Trophoblast cell (in vitro differentiated cells and primary cell): ENCODE data around the gene STK17B.

ENCODE experiments used
- DNase-seq, 2 donors: peaks; one replicate each; pipeline ENCODE4 v3.0.0-alpha.2; 2016
- H2AFZ ChIP-seq: 2 replicates; pipeline ENCODE4 v1.6.1; 2013; ENCODE audit warnings: low read length, moderate library complexity, mild to moderate bottlenecking; ENCODE audit not compliant: insufficient read depth, poor library complexity
- H2AK5ac ChIP-seq: 2 replicates; pipeline ENCODE4 v1.6.1; 2013; ENCODE audit warnings: mild to moderate bottlenecking, low read length
- H2BK120ac ChIP-seq: 2 replicates; pipeline ENCODE4 v1.6.1; 2013; ENCODE audit warnings: low read length, mild to moderate bottlenecking, moderate library complexity; ENCODE audit not compliant: insufficient read depth, poor library complexity
- H2BK12ac ChIP-seq: 2 replicates; pipeline ENCODE4 v1.6.1; 2013; ENCODE audit warnings: mild to moderate bottlenecking, low read length, moderate library complexity
- H2BK5ac ChIP-seq: 2 replicates; pipeline ENCODE4 v1.6.1; 2013; ENCODE audit warnings: low read length, low read depth, moderate library complexity, mild to moderate bottlenecking; ENCODE audit not compliant: poor library complexity
- H3K14ac ChIP-seq: 2 replicates; pipeline ENCODE4 v1.6.1; 2013; ENCODE audit warnings: mild to moderate bottlenecking, low read length
- H3K18ac ChIP-seq: 2 replicates; pipeline ENCODE4 v1.6.1; 2013; ENCODE audit warnings: mild to moderate bottlenecking, low read length
- H3K23ac ChIP-seq: 2 replicates; pipeline ENCODE4 v1.6.1; 2013; ENCODE audit warnings: low read length
- H3K27ac ChIP-seq: 2 replicates; pipeline ENCODE4 v1.5.1; 2013; ENCODE audit warnings: low read depth, mild to moderate bottlenecking, inconsistent platforms, low read length, moderate library complexity
- H3K27me3 ChIP-seq: 2 replicates; pipeline ENCODE4 v1.6.1; 2013; ENCODE audit warnings: inconsistent platforms, mild to moderate bottlenecking, low read length, moderate library complexity; ENCODE audit not compliant: insufficient read depth
- H3K36me3 ChIP-seq, 2 experiments: 1 replicate in 1 of 2; 2 replicates in 1 of 2; pipeline ENCODE4 v1.6.1; 2013; ENCODE audit warnings: low read length in 2 of 2, mild to moderate bottlenecking in 2 of 2, moderate library complexity in 1 of 2; ENCODE audit not compliant: insufficient read depth in 2 of 2, control insufficient read depth in 1 of 2
- H3K4ac ChIP-seq: 2 replicates; pipeline ENCODE4 v1.6.1; 2013; ENCODE audit warnings: low read depth, mild to moderate bottlenecking, low read length, moderate library complexity
- H3K4me1 ChIP-seq, 2 experiments: 1 replicate in 1 of 2; 2 replicates in 1 of 2; pipeline ENCODE4 v1.6.1; 2013; ENCODE audit warnings: low read length in 2 of 2, mild to moderate bottlenecking in 2 of 2, moderate library complexity in 1 of 2; ENCODE audit not compliant: insufficient read depth in 2 of 2, control insufficient read depth in 1 of 2
- H3K4me2 ChIP-seq: 2 replicates; pipeline ENCODE4 v1.6.1; 2013; ENCODE audit warnings: inconsistent platforms, mild to moderate bottlenecking, low read length, moderate library complexity
- H3K4me3 ChIP-seq: 2 replicates; pipeline ENCODE4 v1.5.1; 2013; ENCODE audit warnings: mild to moderate bottlenecking, low read depth, low read length, inconsistent platforms
- H3K79me1 ChIP-seq: one replicate; pipeline ENCODE4 v1.6.1; 2013; ENCODE audit warnings: low read length
- H3K79me2 ChIP-seq: 2 replicates; pipeline ENCODE4 v1.6.1; 2013; ENCODE audit warnings: low read length, mild to moderate bottlenecking; ENCODE audit not compliant: control insufficient read depth, insufficient read depth, poor library complexity
- H3K9ac ChIP-seq: 2 replicates; pipeline ENCODE4 v1.6.1; 2013; ENCODE audit warnings: mild to moderate bottlenecking, low read length
- H3K9me3 ChIP-seq: 2 replicates; pipeline ENCODE4 v1.6.1; 2013; ENCODE audit warnings: low read depth, mild to moderate bottlenecking, control low read depth, inconsistent platforms, low read length; ENCODE audit not compliant: insufficient read depth
- H4K12ac ChIP-seq: 2 replicates; pipeline ENCODE4 v1.6.1; 2013; ENCODE audit warnings: low read depth, mild to moderate bottlenecking, low read length, moderate library complexity
- H4K8ac ChIP-seq: 2 replicates; pipeline ENCODE4 v1.6.1; 2013; ENCODE audit warnings: low read depth, mild to moderate bottlenecking, low read length, moderate library complexity
- H4K91ac ChIP-seq: one replicate; pipeline ENCODE4 v1.6.1; 2013; ENCODE audit warnings: low read depth, mild to moderate bottlenecking, low read length, moderate library complexity
- WGBS: extraction: QIAGEN DNeasy Blood & Tissue Kit; methylation state at CpG from one replicate; pipeline ENCODE4 v1.1.7; 2013; ENCODE audit warnings: missing lambda C conversion rate; ENCODE audit not compliant: insufficient read length, insufficient coverage; ENCODE audit errors: extremely low coverage; 5-methylcytosine and 5-hydroxymethylcytosine counted together

The STK17B gene

DNA sequence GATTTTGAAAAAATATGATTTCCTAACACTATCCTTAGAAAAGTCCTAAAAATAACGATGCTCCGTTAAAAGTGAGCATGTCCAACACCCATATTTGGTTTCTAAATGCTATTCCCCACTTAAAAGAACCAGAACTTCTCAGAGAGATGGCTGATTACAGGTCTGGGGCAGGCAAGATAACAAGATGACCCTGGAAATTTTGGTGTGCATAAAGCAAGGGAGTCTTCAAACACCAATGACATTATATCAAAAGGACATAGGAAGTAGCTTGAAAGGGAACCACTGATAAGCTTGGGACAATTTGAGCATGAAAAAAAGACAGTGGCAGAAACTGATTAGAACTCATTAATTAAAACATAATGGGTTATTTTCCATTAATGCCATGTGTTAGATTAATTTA is 17.9 kb downstream of the STK17B start:
- WGBS: no CpG with 5 or more reads among the region's 2 CpGs

DNA sequence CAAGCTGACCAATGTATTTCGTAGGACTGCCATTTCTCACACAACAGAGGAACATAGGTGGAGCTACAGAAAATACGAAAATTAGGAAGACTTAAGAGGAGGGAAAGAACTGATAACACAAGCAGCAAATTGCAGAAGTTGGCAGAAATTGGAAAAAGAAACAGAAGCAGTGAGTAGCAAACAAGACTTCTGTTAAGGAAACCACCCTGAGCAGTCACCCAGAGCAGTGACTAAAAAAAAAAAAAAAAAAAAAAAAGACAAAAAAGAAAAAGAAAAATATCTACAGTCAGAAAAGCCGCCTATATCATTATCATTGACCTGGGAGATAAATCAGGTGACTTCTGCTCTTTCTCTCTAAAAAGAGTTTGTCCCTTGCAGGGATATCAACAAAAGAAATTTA is 21.4 kb downstream of the STK17B start:
- no peak for DNase-seq
- H4K91ac ChIP-seq: no peak overlapping the region
- H3K4me2 ChIP-seq: no peak overlapping the region
- H3K36me3 ChIP-seq: peaks cover 7 to 9% of the 10 kb centered on the region in 2 experiments
- H2BK120ac ChIP-seq: no peak overlapping the region
- H3K14ac ChIP-seq: no peak overlapping the region
- no peak overlapping the region for H2BK5ac ChIP-seq
- H3K27me3 ChIP-seq: no peaks in the 10 kb centered on the region
- no peak overlapping the region for H3K23ac ChIP-seq
- H3K18ac ChIP-seq: no peak overlapping the region
- H3K79me1 ChIP-seq: no peaks in the 10 kb centered on the region
- H4K12ac ChIP-seq: no peak overlapping the region
- no peak overlapping the region for H3K27ac ChIP-seq
- no CpG with 5 or more reads among the region's 3 CpGs for WGBS
- no peaks in the 10 kb centered on the region for H3K79me2 ChIP-seq
- H2BK12ac ChIP-seq: no peak overlapping the region
- H3K9me3 ChIP-seq: no peaks in the 10 kb centered on the region
- no peak overlapping the region for H3K4me3 ChIP-seq
- H3K9ac ChIP-seq: no peak overlapping the region
- no peak overlapping the region for H4K8ac ChIP-seq
- no peak overlapping the region for H2AFZ ChIP-seq
- H2AK5ac ChIP-seq: no peak overlapping the region
- no peaks in the 10 kb centered on the region for H3K4me1 ChIP-seq
- H3K4ac ChIP-seq: no peak overlapping the region

More for the DNA sequence above, 17.9 kb downstream of the STK17B start:
- no peaks in the 10 kb centered on the region for H3K79me1 ChIP-seq
- no peak overlapping the region for H2BK12ac ChIP-seq
- no peak overlapping the region for H3K27ac ChIP-seq
- H4K12ac ChIP-seq: no peak overlapping the region
- H4K8ac ChIP-seq: no peak overlapping the region
- H2AK5ac ChIP-seq: no peak overlapping the region
- no peak overlapping the region for H4K91ac ChIP-seq
- no peak overlapping the region for H3K9ac ChIP-seq
- H3K4me3 ChIP-seq: no peak overlapping the region
- no peak overlapping the region for H3K23ac ChIP-seq
- H2BK120ac ChIP-seq: no peak overlapping the region
- no peak overlapping the region for H2BK5ac ChIP-seq
- H2AFZ ChIP-seq: no peak overlapping the region
- no peak overlapping the region for H3K4me2 ChIP-seq
- no peak overlapping the region for H3K4ac ChIP-seq
- H3K9me3 ChIP-seq: no peaks in the 10 kb centered on the region
- H3K79me2 ChIP-seq: no peaks in the 10 kb centered on the region
- peaks cover 3 to 5% of the 10 kb centered on the region in 2 experiments for H3K36me3 ChIP-seq
- H3K27me3 ChIP-seq: no peaks in the 10 kb centered on the region
- H3K4me1 ChIP-seq: no peaks in the 10 kb centered on the region
- H3K14ac ChIP-seq: no peak overlapping the region
- no peak overlapping the region for H3K18ac ChIP-seq
- DNase-seq: no peak

DNA sequence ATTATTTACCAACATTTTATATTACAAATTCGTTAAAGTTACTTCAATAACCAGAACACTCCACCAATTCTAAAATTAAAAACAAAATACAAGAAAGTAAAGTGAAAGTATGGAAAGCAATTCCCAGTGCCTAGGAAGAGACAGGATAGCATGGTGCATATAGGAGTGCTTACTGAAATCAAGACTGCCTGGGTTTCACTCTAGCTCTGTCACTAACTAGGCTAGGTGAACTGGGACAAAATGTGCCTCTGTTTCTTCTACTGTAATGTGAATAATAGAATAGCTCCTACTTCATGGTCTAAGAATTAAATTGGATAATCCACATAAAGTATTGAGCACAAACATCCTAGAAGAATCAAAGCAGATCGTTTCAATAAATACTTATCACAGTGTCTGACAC is 22.6 kb downstream of the STK17B start:
- H3K14ac ChIP-seq: no peak overlapping the region
- H3K27me3 ChIP-seq: no peaks in the 10 kb centered on the region
- H3K36me3 ChIP-seq: peaks cover 3 to 8% of the 10 kb centered on the region in 2 experiments
- no peak overlapping the region for H2BK5ac ChIP-seq
- H2AFZ ChIP-seq: no peak overlapping the region
- no peak overlapping the region for H2BK120ac ChIP-seq
- no peak overlapping the region for H3K9ac ChIP-seq
- H4K91ac ChIP-seq: no peak overlapping the region
- no peak overlapping the region for H4K8ac ChIP-seq
- H3K4ac ChIP-seq: no peak overlapping the region
- no peaks in the 10 kb centered on the region for H3K9me3 ChIP-seq
- H3K18ac ChIP-seq: no peak overlapping the region
- H3K79me1 ChIP-seq: no peaks in the 10 kb centered on the region
- no peaks in the 10 kb centered on the region for H3K4me1 ChIP-seq
- no peak overlapping the region for H2AK5ac ChIP-seq
- no peak overlapping the region for H3K4me2 ChIP-seq
- H2BK12ac ChIP-seq: no peak overlapping the region
- no peaks in the 10 kb centered on the region for H3K79me2 ChIP-seq
- H3K23ac ChIP-seq: no peak overlapping the region
- no peak for DNase-seq
- no CpG with 5 or more reads among the region's 2 CpGs for WGBS
- H3K4me3 ChIP-seq: no peak overlapping the region
- H4K12ac ChIP-seq: no peak overlapping the region
- H3K27ac ChIP-seq: no peak overlapping the region

- Histone ChIP-seq H3K4me2 (no peak overlapping the region), H3K14ac (no peak overlapping the region), H3K18ac (no peak overlapping the region), H3K27ac (no peak overlapping the region), H3K79me1 (no peaks in the 10 kb centered on the region), H2AK5ac (no peak overlapping the region), H2BK120ac (no peak overlapping the region), H4K12ac (no peak overlapping the region), H3K9ac (no peak overlapping the region), H3K4me1 (no peaks in the 10 kb centered on the region), H4K91ac (no peak overlapping the region), H3K23ac (no peak overlapping the region), H2BK5ac (no peak overlapping the region), H4K8ac (no peak overlapping the region), H2BK12ac (no peak overlapping the region), H3K79me2 (no peaks in the 10 kb centered on the region), H2AFZ (no peak overlapping the region), H3K9me3 (no peaks in the 10 kb centered on the region), H3K27me3 (no peaks in the 10 kb centered on the region), H3K4me3 (no peak overlapping the region), H3K4ac (no peak overlapping the region), H3K36me3 (peaks cover 12 to 13% of the 10 kb centered on the region in 2 experiments)
- DNase-seq: no peak
- no CpG with 5 or more reads among the region's 2 CpGs for WGBS
These were observed 26.1 kb downstream of the STK17B start for GRCh38 chr2:196145256-196145655.
